HT-29 (cell line): ENCODE results near the gene ZNF664. TPM values are rescaled to one million over a fixed set of nuclear protein-coding genes. Genes with fewer than 3 reads are reported as not detected.

Source experiments
- DNase-seq: peaks from one replicate; pipeline ENCODE4 v3.0.0-alpha.2; 2015; ENCODE audit warnings: low spot score
- total RNA-seq: library from RNA; depleted of rRNA; stranded (reverse); fragments of >200 nt; shearing (Covaris generic); gene quantifications from 2 replicates; pipeline ENCODE4 v1.2.3, GENCODE V29; 2014

ZNF664 gene
- total RNA-seq, 1 experiment from 2014 or later: 86.7 TPM

- DNase-seq: no peak
These were observed 35.6 kb downstream of the ZNF664 start for GRCh38 chr12:124008595-124008994.

- no peak for DNase-seq
These were observed 36.8 kb downstream of the ZNF664 start for GRCh38 chr12:124009781-124010180.

DNA sequence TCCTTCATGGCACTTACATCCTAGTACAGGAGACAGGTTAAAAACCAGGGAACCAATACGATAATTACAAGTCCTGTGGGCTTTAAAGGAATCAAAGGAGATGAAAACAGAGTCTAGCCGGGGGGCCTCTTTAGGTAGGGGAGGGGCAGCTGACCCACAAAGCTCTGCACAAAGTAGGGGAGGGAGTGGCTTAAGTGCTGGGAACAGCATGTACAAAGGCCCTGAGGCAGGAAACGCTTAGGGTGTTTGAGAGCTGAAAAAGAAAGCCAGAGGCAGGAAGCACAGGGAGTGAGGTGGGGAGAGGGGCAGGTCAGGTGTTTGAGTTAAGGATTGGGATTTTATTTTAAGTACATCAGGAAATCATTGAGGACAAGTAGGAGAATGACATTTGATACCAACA, 37.7 kb downstream of the ZNF664 start:
- DNase-seq: no peak

DNA sequence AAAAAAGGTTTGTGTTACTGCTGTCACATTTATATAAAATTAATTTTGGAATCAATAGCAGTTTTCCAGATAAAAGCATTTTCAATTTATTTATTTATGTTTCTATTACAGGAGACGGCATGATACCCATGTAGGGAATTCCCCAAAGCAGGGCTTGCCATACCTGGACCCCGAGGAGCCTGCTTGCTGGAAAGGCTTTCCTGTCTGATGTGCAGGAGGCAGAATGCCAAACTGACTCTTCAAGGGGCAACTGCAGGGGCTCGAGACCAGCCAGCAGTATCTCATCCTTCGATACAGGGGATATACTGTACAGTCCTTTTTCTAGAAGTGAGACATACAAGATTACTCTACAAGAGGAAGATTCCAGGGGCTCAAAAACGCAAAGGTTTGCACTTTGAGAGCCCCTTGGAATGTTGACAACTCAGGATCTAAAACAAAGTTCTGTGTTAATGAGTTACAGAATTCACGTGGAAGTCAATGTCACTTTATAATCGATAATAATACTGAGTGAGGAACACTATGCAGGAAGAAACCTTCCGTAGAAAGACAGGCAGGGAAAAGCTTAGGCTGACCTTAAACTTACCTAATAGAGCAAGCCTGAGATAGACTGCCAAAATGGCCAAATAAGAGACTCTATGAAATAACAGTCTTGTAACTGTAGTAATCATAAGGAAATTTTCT, 38.6 kb downstream of the ZNF664 start:
- DNase-seq: no peak

GRCh38 chr12:124013073-124013472, 40.1 kb downstream of the ZNF664 start:
- no peak for DNase-seq

DNA sequence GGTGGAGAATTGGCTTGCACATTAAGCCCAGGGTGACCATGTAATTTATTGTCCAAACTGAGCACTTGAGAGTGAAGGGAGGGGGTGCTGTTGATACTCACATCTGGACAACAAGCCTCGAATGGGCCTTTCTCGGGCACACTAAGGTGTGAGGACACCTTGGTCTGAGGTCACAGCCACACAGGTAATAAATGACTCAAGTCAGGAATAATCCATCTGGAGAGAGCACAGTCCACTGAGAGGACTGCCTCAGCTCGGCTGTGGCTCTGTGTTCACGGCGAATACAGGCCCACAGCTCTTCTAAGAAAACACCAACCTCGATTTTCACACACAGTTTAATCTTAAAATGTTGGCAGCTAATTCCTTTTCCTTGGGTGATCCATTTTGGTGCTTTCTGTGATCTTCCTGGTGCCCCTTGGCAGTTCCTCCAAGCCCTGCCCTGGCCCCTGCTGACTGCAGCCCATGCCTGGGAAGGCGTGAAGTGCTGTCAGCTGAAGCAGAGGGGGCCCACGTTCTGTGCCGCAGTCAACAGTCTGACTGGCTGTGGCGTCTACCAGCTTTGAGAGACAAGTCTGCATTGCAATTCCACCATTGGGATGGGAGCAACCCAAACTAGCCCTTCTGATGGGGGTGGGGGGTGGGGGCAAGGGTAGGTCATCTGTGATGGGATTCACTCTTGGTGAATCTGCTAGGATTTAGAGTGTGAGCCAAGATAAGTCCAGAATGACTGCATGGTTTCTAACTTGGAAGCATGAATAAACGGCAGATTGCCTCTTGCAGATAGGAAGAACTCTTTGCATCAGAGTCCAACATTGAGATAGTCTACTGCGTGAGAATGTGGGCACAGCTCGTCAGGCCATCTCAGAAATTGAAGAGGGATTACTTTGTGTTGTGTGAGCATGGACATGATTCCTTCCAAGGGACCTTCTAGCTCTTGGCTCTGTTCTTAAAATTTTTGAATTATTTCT, 42.8 kb downstream of the ZNF664 start:
- DNase-seq: no peak

DNA sequence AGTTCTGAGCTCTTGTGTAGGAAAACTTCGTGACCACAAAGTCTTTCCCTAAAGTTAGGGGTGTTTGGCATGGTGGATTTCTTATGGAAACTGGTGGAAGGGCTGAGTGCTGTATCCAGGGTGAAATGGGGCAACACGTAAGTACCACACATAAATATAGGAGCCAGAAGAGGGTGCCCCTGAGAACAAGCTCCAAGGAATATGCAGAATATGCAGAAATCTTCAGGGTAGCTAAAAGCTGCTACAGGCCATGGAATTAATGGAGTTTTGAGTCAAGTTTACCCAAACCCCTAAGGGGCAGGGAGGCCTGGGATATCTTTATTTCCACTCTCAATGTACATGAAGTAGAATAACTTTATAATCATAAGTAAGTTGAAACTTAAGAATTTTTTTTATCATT, 44.0 kb downstream of the ZNF664 start:
- no peak for DNase-seq

DNA sequence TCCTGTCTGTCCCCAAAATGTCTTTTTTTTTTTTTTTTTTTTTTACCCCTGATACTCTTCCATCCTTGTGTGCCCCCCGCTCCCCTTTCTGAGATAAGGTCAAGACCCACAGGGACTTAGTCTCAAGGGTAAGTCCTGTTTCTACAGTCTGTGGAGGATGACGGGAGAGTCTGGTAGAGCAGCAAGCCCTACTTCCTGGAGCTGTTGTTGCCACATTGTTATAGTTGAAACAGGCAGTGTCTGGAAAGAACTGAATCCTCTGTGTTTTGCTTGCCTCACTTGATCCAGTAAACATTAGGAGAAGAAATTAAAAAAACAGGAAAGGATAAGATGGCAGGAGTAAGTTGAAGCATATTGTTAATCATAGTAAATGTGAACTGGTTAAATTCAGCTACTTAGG, 45.5 kb downstream of the ZNF664 start:
- DNase-seq: no peak

DNA sequence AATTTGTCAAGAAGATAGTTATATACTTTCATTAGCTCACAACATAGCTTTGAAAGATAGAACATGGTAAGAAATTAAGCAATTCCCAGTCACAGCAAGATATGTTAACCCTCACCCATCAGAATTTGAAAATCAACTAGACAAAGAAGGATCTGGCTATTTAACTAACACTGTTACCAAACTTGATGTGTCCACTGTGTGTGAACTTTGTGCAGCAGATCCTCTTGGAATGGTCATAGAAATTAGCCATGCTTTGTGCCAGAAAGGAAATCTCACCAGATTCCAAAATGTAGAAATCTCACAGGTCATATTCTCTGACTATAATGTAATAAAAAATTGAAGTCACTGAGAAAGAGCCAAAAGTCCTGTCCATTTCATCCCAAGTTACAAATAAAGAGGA, 46.1 kb downstream of the ZNF664 start:
- DNase-seq: no peak

- DNase-seq: no peak
These were observed 47.5 kb downstream of the ZNF664 start for GRCh38 chr12:124020514-124020949.

DNA sequence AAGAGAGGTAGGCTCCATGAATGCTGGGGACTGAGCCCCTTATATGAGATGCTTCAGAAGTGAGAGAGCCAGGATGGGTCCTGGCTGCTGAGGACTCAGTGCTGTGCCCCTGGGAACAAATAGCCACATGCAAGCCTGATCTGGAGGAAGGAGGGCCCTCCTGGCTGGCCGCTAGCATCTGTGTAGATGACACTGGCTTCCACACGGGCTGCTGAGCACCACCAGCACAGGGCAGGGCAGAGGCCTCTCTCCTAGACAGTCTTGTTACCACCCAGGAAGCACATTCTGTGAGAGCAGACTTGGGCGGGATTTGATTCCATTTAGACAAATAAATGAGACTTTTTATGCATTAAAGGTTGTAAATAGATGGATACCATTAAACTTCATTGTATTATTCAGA, 48.0 kb downstream of the ZNF664 start:
- no peak for DNase-seq

GRCh38 chr12:124022161-124022560, 49.1 kb downstream of the ZNF664 start:
- DNase-seq: no peak

DNA sequence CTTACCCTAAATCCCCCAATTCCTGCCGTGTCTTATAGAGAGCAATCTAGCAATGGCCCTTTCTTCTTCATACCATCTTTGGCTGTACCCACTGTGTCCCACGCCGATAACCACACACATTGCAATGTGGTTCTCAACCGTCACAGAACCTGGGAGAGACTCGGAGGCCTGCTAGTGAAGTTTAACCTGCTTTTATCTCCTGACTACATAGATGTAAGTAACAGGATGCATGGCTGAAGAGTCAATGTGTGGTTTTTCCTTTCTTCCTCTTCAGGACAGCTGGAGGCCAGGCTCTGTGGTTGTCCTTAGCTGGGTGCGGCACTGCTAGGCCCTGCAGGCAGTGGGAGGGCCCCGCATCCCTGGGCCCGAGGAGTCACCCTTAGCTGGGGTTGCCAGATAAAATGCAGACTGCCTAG, 51.3 kb downstream of the ZNF664 start:
- DNase-seq: no peak

DNA sequence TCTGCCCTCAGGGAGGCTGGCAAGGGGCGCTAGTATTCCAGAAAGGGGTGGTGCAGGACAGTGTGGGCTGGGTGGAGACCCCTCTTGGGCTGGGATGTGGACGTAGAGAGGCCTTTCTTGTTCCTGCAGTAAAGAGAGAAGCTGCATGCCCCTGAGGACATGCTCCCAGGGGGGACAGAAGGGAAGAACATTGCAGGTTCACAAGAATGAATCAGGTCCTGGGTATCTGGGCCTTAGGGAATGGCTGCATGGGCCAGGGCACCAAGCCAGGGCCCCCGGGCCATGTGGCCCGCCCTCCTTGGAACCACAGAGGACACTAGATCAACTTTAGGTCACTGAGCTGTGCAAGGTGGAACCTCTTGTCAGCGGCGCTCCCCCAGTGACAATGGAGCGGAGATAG, 51.8 kb downstream of the ZNF664 start:
- no peak for DNase-seq

DNA sequence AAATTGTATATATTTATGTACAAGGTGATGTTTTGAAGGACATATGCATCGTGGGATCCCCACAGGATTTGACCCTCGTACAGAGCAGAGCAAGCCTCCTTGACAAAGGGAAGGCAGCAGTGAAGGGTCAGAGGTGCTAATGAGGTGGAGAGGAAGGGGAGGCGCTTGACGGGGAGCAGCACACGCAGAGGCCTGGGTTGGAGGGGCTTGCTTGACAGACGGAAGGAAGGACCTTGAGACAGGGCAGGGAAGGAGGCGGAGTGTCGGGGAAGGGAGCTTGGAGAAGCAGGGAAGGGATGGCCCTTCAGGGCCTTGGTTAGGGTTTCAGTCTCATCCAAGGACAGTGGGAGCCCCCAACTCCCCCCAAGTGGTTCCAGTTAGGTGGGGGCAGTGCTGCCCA, 52.6 kb downstream of the ZNF664 start:
- DNase-seq: no peak

GRCh38 chr12:124026755-124027745, 54.0 kb downstream of the ZNF664 start:
- no peak for DNase-seq

- DNase-seq: no peak
These were observed 54.9 kb downstream of the ZNF664 start for GRCh38 chr12:124027753-124028554.

- DNase-seq: no peak
These were observed 55.5 kb downstream of the ZNF664 start for GRCh38 chr12:124028555-124028925.

- no peak for DNase-seq
These were observed 57.0 kb downstream of the ZNF664 start for GRCh38 chr12:124030008-124030407.

DNA sequence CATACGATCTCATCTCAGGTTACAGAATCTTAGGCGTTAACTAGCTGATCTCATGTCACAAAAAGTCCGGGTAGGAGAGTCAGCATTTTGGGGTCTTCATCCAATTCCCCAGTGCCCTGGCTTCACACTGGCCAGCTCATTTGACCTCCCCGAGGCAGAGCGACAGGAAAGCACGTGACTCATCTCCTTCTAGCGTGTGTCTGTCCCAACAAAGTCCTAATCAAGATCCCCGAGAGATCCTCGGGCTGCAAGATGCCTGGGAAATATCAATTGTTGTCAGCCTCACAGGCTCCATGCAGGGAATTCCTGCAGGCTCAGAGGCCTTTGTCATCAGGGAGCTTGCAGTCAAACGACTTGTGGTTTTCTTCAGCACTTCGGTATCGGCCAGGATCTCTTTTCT, 57.5 kb downstream of the ZNF664 start:
- no peak for DNase-seq

DNA sequence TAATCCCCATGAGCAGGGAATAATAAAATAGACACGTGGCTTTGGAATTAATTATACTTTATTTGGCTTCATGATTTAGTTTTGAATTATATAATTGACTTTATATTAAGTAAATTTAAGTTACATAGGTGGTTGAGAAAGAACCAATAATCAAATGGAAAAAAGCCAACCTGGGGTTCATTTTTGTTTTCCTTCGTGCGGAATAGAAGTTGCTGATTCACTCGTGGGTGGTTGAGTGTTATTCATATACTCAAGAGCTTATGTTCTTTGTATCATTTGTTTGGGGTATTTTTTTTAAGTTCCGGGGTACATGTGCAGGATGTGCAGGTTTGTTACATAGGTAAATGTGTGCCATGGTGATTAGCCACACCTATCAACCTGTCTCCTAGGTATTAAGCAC, 58.0 kb downstream of the ZNF664 start:
- DNase-seq: no peak
